GM10248 (cell line): ENCODE data around the gene RGSL1.
A peak's percentile ranks its signal among the peaks of the same experiment; 100 is the strongest.

Experiments
- CTCF ChIA-PET: fragments of 300-600 bp; sonication (Branson Sonifier 250); formaldehyde crosslinking; extraction: SDS; loops from one replicate; lab custom pipeline; 2021; ENCODE audit warnings: antibody characterized with exemption; lab: Yijun Ruan, JAX
- POLR2A ChIA-PET: fragments of 350-650 bp; sonication (Branson Sonifier 250); formaldehyde crosslinking; extraction: SDS; loops from one replicate; lab custom pipeline; 2020; ENCODE audit warnings: antibody characterized with exemption; lab: Yijun Ruan, JAX
- DNase-seq: peaks from one replicate; pipeline ENCODE4 v3.0.0; 2012; ENCODE audit errors: extremely low spot score
- CTCF ChIP-seq: IDR thresholded peaks from 2 replicates; pipeline ENCODE4 v1.5.1; 2012; ENCODE audit warnings: mild to moderate bottlenecking, low read depth; ENCODE audit errors: extremely low read depth, missing control alignments, control extremely low read depth

The RGSL1 gene

DNA sequence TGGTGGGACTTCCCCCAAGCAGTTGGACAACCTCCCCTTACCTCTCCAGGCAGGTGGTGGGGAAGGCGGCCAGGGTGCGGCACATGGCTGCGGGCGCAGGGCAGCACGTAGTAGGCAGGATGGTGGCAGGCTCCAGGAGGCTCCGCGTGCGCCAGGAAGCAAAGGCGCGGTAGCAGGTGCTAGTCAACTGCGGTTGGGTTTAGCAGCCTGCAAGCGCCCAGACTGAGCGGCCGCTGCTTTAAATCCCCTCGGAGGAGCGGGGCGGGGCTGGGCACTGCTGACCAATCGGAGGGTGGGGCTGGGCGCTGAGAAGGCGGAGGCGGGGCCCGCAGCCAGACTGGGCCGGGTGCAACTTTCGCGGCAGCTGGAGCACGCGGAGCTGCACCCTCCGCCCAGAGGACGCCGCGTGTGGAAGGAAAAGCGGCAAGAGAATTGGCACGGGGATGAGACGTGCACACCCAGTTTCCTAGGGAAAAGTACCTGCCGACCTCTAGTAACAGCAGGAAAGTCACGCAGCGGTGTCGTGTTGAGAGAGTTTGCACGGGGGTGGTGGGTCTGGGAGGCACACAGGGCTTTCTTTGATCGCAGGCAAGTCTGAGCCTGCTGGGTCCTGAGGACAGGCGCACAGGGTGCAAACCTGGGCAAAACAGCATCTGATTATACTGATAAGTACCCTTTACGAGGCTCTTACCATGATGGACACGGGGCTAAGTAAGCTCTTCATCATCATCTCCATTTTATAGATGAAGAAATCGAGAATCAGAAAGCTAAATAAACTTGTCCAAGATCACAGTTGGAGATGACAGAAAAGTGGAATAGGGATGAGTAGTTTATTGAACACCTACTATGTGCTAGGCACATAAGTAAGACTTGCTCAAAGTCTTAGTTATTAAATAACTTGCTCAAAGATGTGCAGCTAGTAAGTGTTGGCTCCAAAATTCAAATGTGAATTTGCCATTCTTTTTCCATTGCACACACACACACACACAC is 154.5 kb downstream of the RGSL1 start, which contains the start of gene RGS16:
RGS16 (minus strand) TSS at position 215 of the 990 bp plus-strand sequence; CDS start at position 85, 130 bp downstream.
- ChIA-PET CTCF (interaction anchor here (0.9 to 41.1 kb wide), 9 partner anchors 8 to 182 kb away, joined by 3 to 1252 read pairs (median 4); partner anchors contain the start of gene NPL), POLR2A (interaction anchor here (0.6 to 2.3 kb wide), 10 partner anchors 8 to 235 kb away, joined by 3 to 20 read pairs (median 4); partner anchors contain the start of gene RNASEL)
- DNase-seq: peak; percentile 97
- no peak for TF ChIP-seq CTCF

- CTCF ChIA-PET: interaction anchor here (0.6 to 41.1 kb wide), 7 partner anchors 6 to 179 kb away, joined by 3 to 1252 read pairs (median 6); partner anchors contain the start of genes NPL and RNASEL
- POLR2A ChIA-PET: no interaction called here
- DNase-seq: no peak
- no peak for TF ChIP-seq CTCF
Measured at GRCh38 chr1:182607566-182607965, 157.6 kb downstream of the RGSL1 start.

DNA sequence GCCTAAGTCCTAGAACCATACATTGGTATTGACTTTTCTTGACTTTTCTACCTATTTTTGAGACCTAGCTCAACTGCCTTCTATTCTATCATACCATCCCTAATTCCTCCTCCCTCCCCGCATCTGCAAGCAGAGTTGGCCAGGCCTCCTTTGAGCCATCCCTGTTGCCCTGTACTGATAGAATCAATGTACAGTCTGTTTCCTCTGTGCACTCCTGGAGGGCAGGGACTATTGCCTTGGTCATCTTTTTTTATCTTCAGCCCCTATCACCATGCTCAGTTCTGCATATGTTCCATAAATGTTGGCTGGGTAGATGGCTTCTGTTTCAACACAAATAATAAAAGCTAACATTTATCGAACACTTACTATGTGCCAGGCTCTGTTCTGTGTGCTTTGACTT is 158.3 kb downstream of the RGSL1 start:
- POLR2A ChIA-PET: no interaction called here
- CTCF ChIA-PET: interaction anchor here (0.6 to 41.1 kb wide), 5 partner anchors 5 to 178 kb away, joined by 3 to 1252 read pairs (median 85); partner anchors contain the start of gene NPL
- no peak for TF ChIP-seq CTCF
- DNase-seq: no peak

- POLR2A ChIA-PET: no interaction called here
- CTCF ChIA-PET: interaction anchor here (0.7 to 41.1 kb wide), 5 partner anchors 9 to 177 kb away, joined by 3 to 1252 read pairs (median 4); partner anchors contain the start of gene NPL
- no peak for DNase-seq
- TF ChIP-seq CTCF: no peak
Measured at GRCh38 chr1:182608845-182609610, 159.1 kb downstream of the RGSL1 start.
